Testis (tissue), 2 donors: Measurements from ENCODE around the gene GLYR1.

Experiments used
- CTCF ChIP-seq, 3 experiments: fragments of 450-650 bp in 2 of 3; fragments of 200-600 bp in 1 of 3; sonication (generic) in 1 of 3; IDR thresholded peaks; one replicate each; pipeline ENCODE4 v1.5.1; 2016 to 2019; ENCODE audit warnings: antibody characterized with exemption in 3 of 3, mild to moderate bottlenecking in 2 of 3, moderate library complexity in 1 of 3
- POLR2A ChIP-seq: fragments of 450-650 bp; IDR thresholded peaks from one replicate; pipeline ENCODE4 v1.6.1; 2017; ENCODE audit warnings: antibody characterized with exemption, mild to moderate bottlenecking, moderate library complexity

- TF ChIP-seq CTCF (IDR thresholded peaks at IDR 0.05) (no peak), POLR2A (no peak)
These were observed 33.0 kb downstream of the GLYR1 start for GRCh38 chr16:4814046-4814445.
